ENCODE results near the gene RBPMS2. TPM values are rescaled to one million over a fixed set of nuclear protein-coding genes. Genes with fewer than 3 reads are reported as not detected.
A peak's percentile ranks its signal among the peaks of the same experiment; 100 is the strongest.

The RBPMS2 gene
- polyA plus RNA-seq, 2 of the 4 experiments (the other 2 are of a cell fraction): 3.0 to 8.7 TPM

- FAIRE-seq (no peak), ATAC-seq (peak; percentile 59 to 62), DNase-seq (ENCODE audit: low read depth in 1 of 2, low spot score in 1 of 2) (peak in 1 of 2 experiments; percentile 33)
- Histone ChIP-seq H3K27ac (peak overlapping the region; percentile 92 to 93), H3K4me2 (peak overlapping the region; percentile 100), H3K9me3 (no peaks in the 10 kb centered on the region), H3K4me1 (peaks cover 11% of the 10 kb centered on the region), H3K4me3 (peak overlapping the region; percentile 71)
- ChIA-PET CTCF (interaction anchor here (0.7 to 1.9 kb wide), 3 partner anchors 9 to 44 kb away, joined by 3 to 8 read pairs (median 8); no protein-coding TSS in a partner anchor), POLR2A (no interaction called here)
- 7% methylated on average over 20 of the region's 115 CpGs for WGBS (ENCODE audit: missing lambda C conversion rate)
- TF ChIP-seq KDM1A (IDR thresholded peaks at IDR 0.05; ENCODE audit: low read depth) (no peak), HMGXB4 (CRISPR knock-in tag; IDR thresholded peaks at IDR 0.05; ENCODE audit: borderline replicate concordance) (no peak), PHF8 (IDR thresholded peaks at IDR 0.05; ENCODE audit: borderline replicate concordance, low read depth) (no peak), JUN (IDR thresholded peaks at IDR 0.05) (peak in 1 of 2 experiments; percentile 38; a peak in 2 of 5 replicates), POLR2A (IDR thresholded peaks at IDR 0.05; ENCODE audit: low read length) (peak; percentile 13), CHD2 (IDR thresholded peaks at IDR 0.05; ENCODE audit: low read length, partially characterized antibody) (no peak), HOXB13 (CRISPR knock-in tag; IDR thresholded peaks at IDR 0.05; ENCODE audit: low read depth) (0 out of 2 replicates have a peak, but pooled peaks have one; percentile 28), RCOR1 (IDR thresholded peaks at IDR 0.05; ENCODE audit: low read depth, low read length) (no peak), ELK1 (IDR thresholded peaks at IDR 0.05; ENCODE audit: low read depth, low read length) (no peak), HEYL (CRISPR knock-in tag; IDR thresholded peaks at IDR 0.05) (no peak), ZNF302 (CRISPR knock-in tag; IDR thresholded peaks at IDR 0.05) (no peak), MAX (IDR thresholded peaks at IDR 0.05) (0 out of 2 replicates have a peak, but pooled peaks have one; percentile 30), NR3C1 (IDR thresholded peaks at IDR 0.05) (no peak)
These were observed 528 bp downstream of the RBPMS2 start for GRCh38 chr15:64774629-64775493.

GRCh38 chr15:64774037-64774628 is 1.3 kb downstream of the RBPMS2 start:
- DNase-seq (ENCODE audit: low read depth in 1 of 2, low spot score in 1 of 2) (no peak), FAIRE-seq (no peak), ATAC-seq (peak in 1 of 2 experiments; percentile 17; a peak in 3 of 6 replicates)
- TF ChIP-seq KDM1A (IDR thresholded peaks at IDR 0.05; ENCODE audit: low read depth) (no peak), HOXB5 (CRISPR knock-in tag; IDR thresholded peaks at IDR 0.05) (no peak), ESRRA (IDR thresholded peaks at IDR 0.05; ENCODE audit: borderline replicate concordance, low read length) (no peak), GATA3 (IDR thresholded peaks at IDR 0.05; ENCODE audit: borderline replicate concordance) (no peak), JUNB (IDR thresholded peaks at IDR 0.05) (no peak), CBX8 (IDR thresholded peaks at IDR 0.05) (no peak), BCL3 (IDR thresholded peaks at IDR 0.05) (no peak), MAX (IDR thresholded peaks at IDR 0.05) (no peak), ZC3H11A (IDR thresholded peaks at IDR 0.05) (no peak), RARB (CRISPR knock-in tag; IDR thresholded peaks at IDR 0.05) (no peak), REST (IDR thresholded peaks at IDR 0.05) (no peak), MAFK (IDR thresholded peaks at IDR 0.05; ENCODE audit: partially characterized antibody) (no peak), HDAC2 (IDR thresholded peaks at IDR 0.05) (no peak)
- H3K4me3 ChIP-seq: peak overlapping the region; percentile 71
- 94% methylated on average over 21 of the region's 21 CpGs for WGBS (ENCODE audit: missing lambda C conversion rate)
- no peaks in the 10 kb centered on the region for H3K9me3 ChIP-seq
- ChIA-PET CTCF (interaction anchor here (0.7 to 1.9 kb wide), 4 partner anchors 10 to 43 kb away, joined by 3 to 8 read pairs (median 6); no protein-coding TSS in a partner anchor), POLR2A (no interaction called here)
- peak overlapping the region; percentile 92 to 93 for H3K27ac ChIP-seq
- peak overlapping the region; percentile 100 for H3K4me2 ChIP-seq
- peaks cover 11% of the 10 kb centered on the region for H3K4me1 ChIP-seq
